ENCODE results near the gene RBBP8NL. TPM values are rescaled to one million over a fixed set of nuclear protein-coding genes. Genes with fewer than 3 reads are reported as not detected.

Gene RBBP8NL
- total RNA-seq, 1 experiment from 2014 or later: not detected

DNA sequence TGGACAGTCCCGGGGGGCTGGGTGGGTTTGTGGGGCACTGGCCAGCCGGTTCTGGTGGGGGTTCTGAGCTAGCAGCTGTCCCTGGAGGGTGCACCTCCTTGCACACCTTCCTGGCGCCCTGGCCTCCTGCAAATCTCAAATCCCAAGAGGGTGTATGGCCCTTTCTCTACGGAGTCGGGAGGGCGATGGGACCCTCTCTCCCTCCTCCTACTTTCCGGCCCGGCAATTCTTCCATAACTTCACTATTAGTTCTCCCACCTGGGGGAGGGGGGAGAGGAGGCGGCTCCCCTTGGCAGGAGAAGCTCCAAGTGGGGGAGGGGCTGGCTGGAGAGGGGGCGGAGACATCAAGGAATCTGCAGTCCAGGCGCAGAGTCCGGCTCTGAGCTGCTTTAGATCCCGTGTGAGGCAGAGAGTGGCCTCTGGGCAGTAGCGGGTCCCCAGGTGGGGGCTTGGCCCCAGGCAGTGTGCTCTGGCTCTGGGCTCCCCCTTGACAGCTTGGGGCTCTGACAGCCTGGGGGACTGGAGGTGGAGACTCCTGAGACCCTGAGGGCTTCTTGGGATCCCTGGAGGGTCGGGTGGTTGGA, 58.9 kb downstream of the RBBP8NL start:
- no peak overlapping the region for H3K27ac ChIP-seq (ENCODE audit: low read depth, low read length, poor library complexity, severe bottlenecking)
- peak; percentile 49 for TF ChIP-seq EZH2 (IDR thresholded peaks at IDR 0.05; ENCODE audit: borderline replicate concordance, low read depth, low read length, poor library complexity, severe bottlenecking)
- TF ChIP-seq, protein P1, sequence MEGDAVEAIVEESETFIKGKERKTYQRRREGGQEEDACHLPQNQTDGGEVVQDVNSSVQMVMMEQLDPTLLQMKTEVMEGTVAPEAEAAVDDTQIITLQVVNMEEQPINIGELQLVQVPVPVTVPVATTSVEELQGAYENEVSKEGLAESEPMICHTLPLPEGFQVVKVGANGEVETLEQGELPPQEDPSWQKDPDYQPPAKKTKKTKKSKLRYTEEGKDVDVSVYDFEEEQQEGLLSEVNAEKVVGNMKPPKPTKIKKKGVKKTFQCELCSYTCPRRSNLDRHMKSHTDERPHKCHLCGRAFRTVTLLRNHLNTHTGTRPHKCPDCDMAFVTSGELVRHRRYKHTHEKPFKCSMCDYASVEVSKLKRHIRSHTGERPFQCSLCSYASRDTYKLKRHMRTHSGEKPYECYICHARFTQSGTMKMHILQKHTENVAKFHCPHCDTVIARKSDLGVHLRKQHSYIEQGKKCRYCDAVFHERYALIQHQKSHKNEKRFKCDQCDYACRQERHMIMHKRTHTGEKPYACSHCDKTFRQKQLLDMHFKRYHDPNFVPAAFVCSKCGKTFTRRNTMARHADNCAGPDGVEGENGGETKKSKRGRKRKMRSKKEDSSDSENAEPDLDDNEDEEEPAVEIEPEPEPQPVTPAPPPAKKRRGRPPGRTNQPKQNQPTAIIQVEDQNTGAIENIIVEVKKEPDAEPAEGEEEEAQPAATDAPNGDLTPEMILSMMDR (conservative IDR thresholded peaks at IDR 0.05; ENCODE audit: low read depth, low read length): no peak
- peaks cover 29% of the 10 kb centered on the region for H3K4me1 ChIP-seq (ENCODE audit: insufficient read depth, low read length, poor library complexity, severe bottlenecking)
- ChIA-PET CTCF (interaction anchor here (1.2 kb wide), 1 partner anchor 14 kb away, joined by 4 read pairs; no protein-coding TSS in a partner anchor), POLR2A (ENCODE audit: low non-redundant PET) (no interaction called here)
- H3K27me3 ChIP-seq (replicated peaks; ENCODE audit: insufficient read depth, low read depth, low read length, poor library complexity): peaks cover 23% of the 10 kb centered on the region
- no peaks in the 10 kb centered on the region for H3K9me3 ChIP-seq (ENCODE audit: low read depth, low read length, poor library complexity, severe bottlenecking)
- H3K4me3 ChIP-seq (ENCODE audit: low read depth, low read length, poor library complexity, severe bottlenecking): no peak overlapping the region
- no peak for DNase-seq (ENCODE audit: low spot score)
- no peaks in the 10 kb centered on the region for H3K36me3 ChIP-seq (ENCODE audit: insufficient read depth, low read length, poor library complexity, severe bottlenecking)
- intact Hi-C loops (cut with micrococcal nuclease; ENCODE audit: unreplicated experiment): no loop called here
- no TSS peak for BruUV-seq (replicated peaks)

DNA sequence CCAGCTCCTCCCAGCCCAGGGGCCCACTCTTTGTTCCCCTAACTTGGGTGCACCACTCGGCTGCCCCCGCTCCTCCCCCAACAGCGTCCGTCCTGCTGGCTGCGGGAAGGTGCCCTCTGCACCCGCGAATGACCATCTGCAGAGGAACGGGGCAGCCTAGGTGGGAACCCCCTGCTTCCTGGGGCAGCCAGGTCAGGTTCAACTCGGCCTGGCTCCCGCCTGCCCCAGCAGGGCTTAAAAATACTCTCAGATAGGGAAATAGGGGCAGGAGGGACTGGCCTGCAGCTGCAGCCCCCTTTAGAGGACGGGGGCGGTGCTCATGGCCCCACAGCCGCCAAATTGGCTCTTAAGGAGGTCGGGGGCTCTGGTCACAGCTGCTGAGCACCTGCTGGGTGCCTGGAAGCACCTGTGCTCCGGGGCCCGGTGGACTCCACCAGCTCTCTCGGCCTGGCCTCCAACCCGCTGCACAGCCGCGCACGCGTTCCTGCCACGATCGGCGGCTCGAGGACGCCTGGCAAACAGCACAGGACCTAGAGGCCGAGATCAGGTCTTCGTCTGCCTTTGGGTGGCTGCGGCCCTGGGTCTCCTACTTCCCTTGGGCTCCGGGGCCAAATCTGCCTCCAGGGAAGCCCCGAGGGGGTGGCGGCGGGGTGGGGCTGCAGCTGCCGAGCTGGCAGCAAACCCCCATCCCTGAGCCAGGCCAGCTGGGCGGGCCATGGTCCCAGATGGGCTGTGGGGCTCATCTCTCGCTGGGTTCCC, 59.5 kb downstream of the RBBP8NL start:
- Histone ChIP-seq H3K27me3 (replicated peaks; ENCODE audit: insufficient read depth, low read depth, low read length, poor library complexity) (peaks cover 23% of the 10 kb centered on the region), H3K9me3 (ENCODE audit: low read depth, low read length, poor library complexity, severe bottlenecking) (no peaks in the 10 kb centered on the region), H3K27ac (ENCODE audit: low read depth, low read length, poor library complexity, severe bottlenecking) (no peak overlapping the region), H3K4me1 (ENCODE audit: insufficient read depth, low read length, poor library complexity, severe bottlenecking) (peaks cover 29% of the 10 kb centered on the region), H3K4me3 (ENCODE audit: low read depth, low read length, poor library complexity, severe bottlenecking) (peak overlapping the region; percentile 28), H3K36me3 (ENCODE audit: insufficient read depth, low read length, poor library complexity, severe bottlenecking) (no peaks in the 10 kb centered on the region)
- intact Hi-C loops (cut with micrococcal nuclease; ENCODE audit: unreplicated experiment): no loop called here
- no peak for DNase-seq (ENCODE audit: low spot score)
- TF ChIP-seq, protein P1 (conservative IDR thresholded peaks at IDR 0.05; ENCODE audit: low read depth, low read length): no peak
- no peak for TF ChIP-seq EZH2 (IDR thresholded peaks at IDR 0.05; ENCODE audit: borderline replicate concordance, low read depth, low read length, poor library complexity, severe bottlenecking)
- POLR2A ChIA-PET (ENCODE audit: low non-redundant PET): no interaction called here
- BruUV-seq (replicated peaks): no TSS peak
- CTCF ChIA-PET: no interaction called here

DNA sequence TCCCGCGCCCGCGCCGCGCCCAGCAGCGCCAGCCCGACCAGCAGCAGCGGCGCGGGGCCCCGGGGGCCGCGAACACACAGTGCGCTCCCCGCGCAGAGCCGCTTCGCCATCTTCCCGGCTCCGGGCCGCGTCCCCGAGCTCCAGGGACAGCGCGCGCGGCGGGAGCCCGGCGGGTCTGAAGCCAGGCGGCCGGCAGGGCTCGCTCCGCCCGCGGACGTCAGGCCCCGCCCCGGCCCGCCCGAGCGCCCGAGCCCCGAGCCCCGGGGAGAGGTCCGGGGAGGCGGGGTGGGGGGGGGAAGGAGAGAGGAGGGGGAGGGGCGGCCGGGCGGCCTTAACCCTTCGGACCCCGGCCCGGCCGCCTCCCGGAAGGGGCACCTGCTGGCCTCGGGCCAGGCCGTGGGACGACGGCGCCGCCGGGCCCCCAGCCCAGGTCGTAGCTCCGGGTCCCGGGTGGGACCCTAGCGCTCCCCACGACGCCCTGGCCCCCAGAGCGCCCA, 60.2 kb downstream of the RBBP8NL start, which contains the start of gene LAMA5:
TSS of gene LAMA5 (minus strand) at position 177 of the 497 bp plus-strand sequence. CDS start at position 110, 67 bp downstream.
- intact Hi-C loops (cut with micrococcal nuclease; ENCODE audit: unreplicated experiment): no loop called here
- no TSS peak for BruUV-seq (replicated peaks)
- Histone ChIP-seq H3K4me1 (ENCODE audit: insufficient read depth, low read length, poor library complexity, severe bottlenecking) (peaks cover 29% of the 10 kb centered on the region), H3K36me3 (ENCODE audit: insufficient read depth, low read length, poor library complexity, severe bottlenecking) (no peaks in the 10 kb centered on the region), H3K4me3 (ENCODE audit: low read depth, low read length, poor library complexity, severe bottlenecking) (peak within 1 kb of the TSS; percentile 58), H3K27ac (ENCODE audit: low read depth, low read length, poor library complexity, severe bottlenecking) (no peak within 1 kb of the TSS), H3K9me3 (ENCODE audit: low read depth, low read length, poor library complexity, severe bottlenecking) (no peaks in the 10 kb centered on the region), H3K27me3 (replicated peaks; ENCODE audit: insufficient read depth, low read depth, low read length, poor library complexity) (peaks cover 23% of the 10 kb centered on the region)
- DNase-seq (ENCODE audit: low spot score): no peak
- ChIA-PET POLR2A (ENCODE audit: low non-redundant PET) (no interaction called here), CTCF (interaction anchor here (0.9 kb wide), 1 partner anchor 20 kb away, joined by 3 read pairs; the partner anchor contains the start of gene RPS21)
- TF ChIP-seq EZH2 (IDR thresholded peaks at IDR 0.05; ENCODE audit: borderline replicate concordance, low read depth, low read length, poor library complexity, severe bottlenecking): no peak
- TF ChIP-seq, protein P1 (conservative IDR thresholded peaks at IDR 0.05; ENCODE audit: low read depth, low read length): no peak
